HEK293T (cell line): ENCODE measurements around the gene RNF38.

ENCODE experiments used
- ARNT ChIP-seq: fragments of 450-650 bp; IDR thresholded peaks from 2 replicates; pipeline ENCODE4 v1.6.1; 2017; ENCODE audit warnings: mild to moderate bottlenecking
- BHLHE40 ChIP-seq: fragments of 450-650 bp; IDR thresholded peaks from 2 replicates; pipeline ENCODE4 v1.6.1; 2016; ENCODE audit warnings: mild to moderate bottlenecking, moderate library complexity, borderline replicate concordance
- ELF4 ChIP-seq: fragments of 450-650 bp; IDR thresholded peaks from 2 replicates; pipeline ENCODE4 v1.6.1; 2017; ENCODE audit warnings: antibody characterized with exemption
- FOXA1 ChIP-seq: fragments of 450-650 bp; IDR thresholded peaks from 2 replicates; pipeline ENCODE4 v1.6.1; 2016; ENCODE audit warnings: mild to moderate bottlenecking
- FOXK2 ChIP-seq: fragments of 450-650 bp; IDR thresholded peaks from 2 replicates; pipeline ENCODE4 v1.6.1; 2016; ENCODE audit warnings: mild to moderate bottlenecking
- FOXM1 ChIP-seq: fragments of 450-650 bp; IDR thresholded peaks from 2 replicates; pipeline ENCODE4 v1.6.1; 2017; ENCODE audit warnings: mild to moderate bottlenecking, borderline replicate concordance
- HDGF ChIP-seq: fragments of 450-650 bp; IDR thresholded peaks from 2 replicates; pipeline ENCODE4 v1.6.1; 2017; ENCODE audit warnings: antibody characterized with exemption, borderline replicate concordance
- SP1 ChIP-seq: fragments of 450-650 bp; IDR thresholded peaks from 2 replicates; pipeline ENCODE4 v1.6.1; 2017
- SUZ12 ChIP-seq: fragments of 450-650 bp; IDR thresholded peaks from 2 replicates; pipeline ENCODE4 v1.6.1; 2016; ENCODE audit warnings: mild to moderate bottlenecking
- TARDBP ChIP-seq: fragments of 450-650 bp; IDR thresholded peaks from 2 replicates; pipeline ENCODE4 v1.6.1; 2016

DNA sequence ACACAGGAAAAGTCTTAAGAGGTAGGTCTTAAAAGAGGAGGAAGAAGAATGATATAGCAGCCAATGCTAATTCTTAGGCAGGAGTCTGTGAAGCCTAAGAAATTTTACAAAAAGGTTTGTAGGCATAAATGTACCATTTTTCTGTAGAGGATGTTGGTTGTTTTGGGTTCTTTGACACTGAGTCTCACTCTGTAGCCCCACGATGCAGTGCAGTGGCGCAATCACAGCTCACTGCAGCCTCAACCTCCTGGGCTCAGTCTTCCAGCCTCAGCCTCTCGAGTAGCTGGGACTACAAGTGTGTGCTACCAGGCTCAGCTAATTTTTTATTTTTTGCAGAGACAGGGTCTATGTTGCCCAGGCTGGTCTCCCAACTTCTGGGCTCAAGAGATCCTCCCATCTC is 37.7 kb upstream of the RNF38 start:
- TF ChIP-seq TARDBP (no peak), ARNT (no peak), BHLHE40 (no peak), FOXK2 (no peak), FOXM1 (no peak), SUZ12 (no peak), FOXA1 (no peak), ELF4 (no peak), HDGF (no peak), SP1 (no peak)
